HEK293T (cell line): ENCODE data around the gene SPTLC3.

Experiments used
- BHLHE40 ChIP-seq: fragments of 450-650 bp; IDR thresholded peaks from 2 replicates; pipeline ENCODE4 v1.6.1; 2016; ENCODE audit warnings: mild to moderate bottlenecking, moderate library complexity, borderline replicate concordance
- ELF4 ChIP-seq: fragments of 450-650 bp; IDR thresholded peaks from 2 replicates; pipeline ENCODE4 v1.6.1; 2017; ENCODE audit warnings: antibody characterized with exemption
- FOXK2 ChIP-seq: fragments of 450-650 bp; IDR thresholded peaks from 2 replicates; pipeline ENCODE4 v1.6.1; 2016; ENCODE audit warnings: mild to moderate bottlenecking
- FOXM1 ChIP-seq: fragments of 450-650 bp; IDR thresholded peaks from 2 replicates; pipeline ENCODE4 v1.6.1; 2017; ENCODE audit warnings: mild to moderate bottlenecking, borderline replicate concordance
- L3MBTL2 ChIP-seq: fragments of 450-650 bp; conservative IDR thresholded peaks from 2 replicates; pipeline ENCODE4 v1.6.1; 2016; ENCODE audit warnings: mild to moderate bottlenecking
- SP1 ChIP-seq: fragments of 450-650 bp; IDR thresholded peaks from 2 replicates; pipeline ENCODE4 v1.6.1; 2017
- TARDBP ChIP-seq: fragments of 450-650 bp; IDR thresholded peaks from 2 replicates; pipeline ENCODE4 v1.6.1; 2016

- TF ChIP-seq BHLHE40 (no peak), TARDBP (no peak), SP1 (no peak), FOXM1 (no peak), ELF4 (no peak), FOXK2 (no peak), L3MBTL2 (no peak)
These were observed 16.4 kb downstream of the SPTLC3 start for GRCh38 chr20:13025181-13025580.
